Astrocyte of the spinal cord (primary cell): ENCODE measurements around the gene INO80E.

ENCODE experiments used
- DNase-seq: peaks from one replicate; pipeline ENCODE4 v3.0.0; 2011; ENCODE audit warnings: low read depth, low spot score
- H3K4me3 ChIP-seq: 2 replicates; pipeline ENCODE4 v1.5.1; 2011; ENCODE audit warnings: low read depth, mild to moderate bottlenecking, low read length, moderate library complexity
- CTCF ChIP-seq: IDR thresholded peaks from 2 replicates; pipeline ENCODE4 v1.5.1; 2012; ENCODE audit warnings: low read depth, mild to moderate bottlenecking, low read length, inconsistent platforms
- in situ Hi-C: cut with HindIII; loops from 2 replicates; pipeline ENCODE4 v1.10.0; 2017; ENCODE audit warnings: low sequenced_read_pairs

Gene INO80E

GRCh38 chr16:30027588-30028437, 31.8 kb downstream of the INO80E start:
- TF ChIP-seq CTCF, result no peak
- in situ Hi-C loops, result no loop called here
- DNase-seq, result no peak
- H3K4me3 ChIP-seq, result no peak overlapping the region

- no peak for TF ChIP-seq CTCF
- H3K4me3 ChIP-seq, result no peak overlapping the region
- in situ Hi-C loops, result no loop called here
- no peak for DNase-seq
Measured at GRCh38 chr16:30028438-30029076, 32.5 kb downstream of the INO80E start.

DNA sequence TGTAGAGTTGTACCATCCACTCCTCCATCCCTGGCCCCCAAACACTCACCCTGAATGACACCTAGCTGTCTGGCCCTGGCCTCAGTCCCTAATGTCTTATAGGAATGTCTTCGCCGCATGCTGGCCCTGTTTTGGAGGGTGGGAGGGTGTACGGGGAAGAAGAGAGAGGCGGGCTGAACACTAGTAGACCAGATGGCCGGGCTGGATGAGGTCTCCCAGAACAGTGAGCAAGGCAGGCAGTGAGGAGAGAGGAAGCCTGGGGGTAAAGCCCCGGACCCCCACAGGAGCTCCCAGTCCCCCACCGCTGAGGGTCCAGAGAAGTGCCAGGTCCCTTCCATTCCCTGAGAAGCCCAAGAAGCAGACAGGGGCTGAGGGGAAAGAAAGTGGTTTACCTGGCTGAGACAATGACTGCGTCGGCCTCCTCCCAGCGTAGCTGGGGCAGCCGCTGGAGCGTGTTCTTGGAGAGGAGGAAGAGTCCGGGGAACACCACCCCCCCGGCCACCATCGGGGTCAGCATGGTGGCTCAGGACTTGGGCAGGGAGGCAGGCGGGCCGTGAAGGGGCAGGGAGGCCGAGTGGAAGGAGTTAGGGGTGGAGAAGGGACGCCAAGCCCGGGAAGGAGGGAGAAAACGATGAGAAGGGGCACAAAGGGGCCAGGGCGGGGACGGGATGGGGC, 34.1 kb downstream of the INO80E start:
- DNase-seq, result no peak
- no peak for TF ChIP-seq CTCF
- in situ Hi-C loops, result no loop called here
- no peak overlapping the region for H3K4me3 ChIP-seq

- DNase-seq, result no peak
- in situ Hi-C loops, result no loop called here
- no peak for TF ChIP-seq CTCF
- no peak within 1 kb of the TSS for H3K4me3 ChIP-seq
Measured at GRCh38 chr16:30030841-30031413, 34.9 kb downstream of the INO80E start, which contains the start of gene TLCD3B. TLCD3B (minus strand) TSS chr16:30031271; CDS start chr16:30030527, 744 bp downstream.

GRCh38 chr16:30031477-30031918, 35.5 kb downstream of the INO80E start:
- no peak overlapping the region for H3K4me3 ChIP-seq
- no peak for DNase-seq
- in situ Hi-C loops, result no loop called here
- TF ChIP-seq CTCF, result no peak
